Testis (tissue), 5 donors: Measurements from ENCODE around the gene LYZ. TPM values are rescaled to one million over a fixed set of nuclear protein-coding genes. Genes with fewer than 3 reads are reported as not detected.

Source experiments
- DNase-seq: peaks from one replicate; pipeline ENCODE4 v3.0.0-alpha.2; 2019
- H3K27ac ChIP-seq, 2 donors: fragments of 200-600 bp; sonication (generic); one replicate each; pipeline ENCODE4 v1.5.1; 2019
- H3K27me3 ChIP-seq: fragments of 200-600 bp; sonication (generic); one replicate; pipeline ENCODE4 v1.5.1; 2019
- H3K36me3 ChIP-seq: fragments of 200-600 bp; sonication (generic); one replicate; pipeline ENCODE4 v1.5.1; 2017; ENCODE audit warnings: low read depth; ENCODE audit errors: missing control alignments
- H3K4me1 ChIP-seq: fragments of 200-600 bp; sonication (generic); one replicate; pipeline ENCODE4 v1.5.1; 2019
- H3K4me3 ChIP-seq, 2 donors: fragments of 200-600 bp; sonication (generic); one replicate each; pipeline ENCODE4 v1.5.1; 2017 to 2019
- H3K9me3 ChIP-seq: fragments of 200-600 bp; sonication (generic); one replicate; pipeline ENCODE4 v1.5.1; 2017
- POLR2A ChIP-seq: fragments of 450-650 bp; IDR thresholded peaks from one replicate; pipeline ENCODE4 v1.6.1; 2017; ENCODE audit warnings: antibody characterized with exemption, mild to moderate bottlenecking, moderate library complexity
- WGBS, 2 donors: methylation state at CpG; one replicate each; pipeline ENCODE4 v1.1.5; 2018; 5-methylcytosine and 5-hydroxymethylcytosine counted together
- intact Hi-C: fragments of 100-400 bp; cut with DNase I; formaldehyde crosslinking; loops from one replicate; pipeline ENCODE4 v1.15.1; 2023; ENCODE audit warnings: low total_unique reads
- long read RNA-seq, 2 donors: transcript quantifications; one replicate each; lab custom pipeline, GENCODE V29; 2026
- polyA plus RNA-seq: library from polyadenylated mRNA; stranded (reverse); fragments of 350-450 nt; fragmentation: Illumina TruSeq; extraction: RNeasy Lipid Tissue Mini Kit (QIAGEN cat#74804); gene quantifications from one replicate; pipeline ENCODE4 v1.2.3, GENCODE V29; 2014; ENCODE audit warnings: low read depth, low replicate concordance; ENCODE audit not compliant: insufficient read depth
- total RNA-seq, 2 donors: library from RNA; depleted of rRNA; stranded (reverse); fragments of >200 nt; gene quantifications; one replicate each; pipeline ENCODE4 v1.2.3, GENCODE V29; 2016
- TF ChIP-seq, protein P1 (sequence below), 3 experiments: fragments of 450-650 bp in 2 of 3; fragments of 200-600 bp in 1 of 3; sonication (generic) in 1 of 3; IDR thresholded peaks; one replicate each; pipeline ENCODE4 v1.5.1; 2016 to 2019; ENCODE audit warnings: antibody characterized with exemption in 3 of 3, mild to moderate bottlenecking in 2 of 3, moderate library complexity in 1 of 3

LYZ gene
- total RNA-seq (1 to 10 TPM; 3.4 to 9.7 TPM), polyA plus RNA-seq (203 TPM)
- long read RNA-seq, donor 1, partial matches to known transcripts = 0 of 3 reads
- long read RNA-seq, donor 1, other reads (novel, unspliced or antisense) = 0 of 3 reads
- long read RNA-seq, donor 2, partial matches to known transcripts = 0 of 3 reads
- long read RNA-seq, donor 2, other reads (novel, unspliced or antisense) = 0 of 3 reads

DNA sequence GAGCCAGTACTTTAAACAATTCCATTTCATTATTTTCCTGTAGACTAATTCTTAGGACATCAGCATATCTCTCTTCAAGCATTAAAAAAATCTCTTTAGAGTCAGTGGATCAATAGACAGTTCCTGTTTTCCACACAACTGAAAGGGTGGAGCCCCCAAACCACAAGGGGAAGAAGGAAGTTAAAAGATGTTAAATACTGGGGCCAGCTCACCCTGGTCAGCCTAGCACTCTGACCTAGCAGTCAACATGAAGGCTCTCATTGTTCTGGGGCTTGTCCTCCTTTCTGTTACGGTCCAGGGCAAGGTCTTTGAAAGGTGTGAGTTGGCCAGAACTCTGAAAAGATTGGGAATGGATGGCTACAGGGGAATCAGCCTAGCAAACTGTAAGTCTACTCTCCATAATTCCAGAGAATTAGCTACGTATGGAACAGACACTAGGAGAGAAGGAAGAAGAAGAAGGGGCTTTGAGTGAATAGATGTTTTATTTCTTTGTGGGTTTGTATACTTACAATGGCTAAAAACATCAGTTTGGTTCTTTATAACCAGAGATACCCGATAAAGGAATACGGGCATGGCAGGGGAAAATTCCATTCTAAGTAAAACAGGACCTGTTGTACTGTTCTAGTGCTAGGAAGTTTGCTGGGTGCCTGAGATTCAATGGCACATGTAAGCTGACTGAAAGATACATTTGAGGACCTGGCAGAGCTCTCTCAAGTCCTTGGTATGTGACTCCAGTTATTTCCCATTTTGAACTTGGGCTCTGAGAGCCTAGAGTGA, at the start of gene LYZ:
TSS of gene LYZ (plus strand) at position 220 of the 777 bp plus-strand sequence. CDS start at position 248, 28 bp downstream.
- Histone ChIP-seq H3K4me1 (no peaks in the 10 kb centered on the region), H3K4me3 (no peak within 1 kb of the TSS), H3K27me3 (no peaks in the 10 kb centered on the region), H3K27ac (no peak within 1 kb of the TSS), H3K36me3 (no peaks in the 10 kb centered on the region), H3K9me3 (no peaks in the 10 kb centered on the region)
- DNase-seq = no peak
- no peak for TF ChIP-seq POLR2A
- TF ChIP-seq, protein P1, sequence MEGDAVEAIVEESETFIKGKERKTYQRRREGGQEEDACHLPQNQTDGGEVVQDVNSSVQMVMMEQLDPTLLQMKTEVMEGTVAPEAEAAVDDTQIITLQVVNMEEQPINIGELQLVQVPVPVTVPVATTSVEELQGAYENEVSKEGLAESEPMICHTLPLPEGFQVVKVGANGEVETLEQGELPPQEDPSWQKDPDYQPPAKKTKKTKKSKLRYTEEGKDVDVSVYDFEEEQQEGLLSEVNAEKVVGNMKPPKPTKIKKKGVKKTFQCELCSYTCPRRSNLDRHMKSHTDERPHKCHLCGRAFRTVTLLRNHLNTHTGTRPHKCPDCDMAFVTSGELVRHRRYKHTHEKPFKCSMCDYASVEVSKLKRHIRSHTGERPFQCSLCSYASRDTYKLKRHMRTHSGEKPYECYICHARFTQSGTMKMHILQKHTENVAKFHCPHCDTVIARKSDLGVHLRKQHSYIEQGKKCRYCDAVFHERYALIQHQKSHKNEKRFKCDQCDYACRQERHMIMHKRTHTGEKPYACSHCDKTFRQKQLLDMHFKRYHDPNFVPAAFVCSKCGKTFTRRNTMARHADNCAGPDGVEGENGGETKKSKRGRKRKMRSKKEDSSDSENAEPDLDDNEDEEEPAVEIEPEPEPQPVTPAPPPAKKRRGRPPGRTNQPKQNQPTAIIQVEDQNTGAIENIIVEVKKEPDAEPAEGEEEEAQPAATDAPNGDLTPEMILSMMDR (IDR thresholded peaks at IDR 0.05) = no peak
- 71 to 87% methylated on average over 4 of the region's 4 CpGs for WGBS, 2 donors
- intact Hi-C loops = no loop called here

DNA sequence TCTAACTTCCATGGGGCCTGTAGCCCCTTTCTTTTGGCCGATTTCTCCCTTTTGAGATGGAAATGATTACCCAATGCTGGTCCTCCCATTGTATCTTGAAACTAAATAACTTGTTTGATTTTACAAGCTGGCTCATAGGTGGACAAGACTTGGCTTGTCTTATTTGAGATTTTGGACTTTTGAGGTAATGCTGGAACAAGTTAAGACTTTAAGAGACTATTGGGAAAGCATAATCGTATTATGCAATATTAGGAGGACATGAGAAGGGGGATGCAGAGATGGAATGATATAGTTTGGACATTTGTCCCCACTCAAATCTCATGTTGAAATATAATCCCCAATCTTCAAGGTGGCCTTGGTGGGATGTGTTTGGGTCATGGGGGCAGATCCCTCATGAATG, 49.2 kb upstream of the LYZ start:
- H3K4me1 ChIP-seq = no peaks in the 10 kb centered on the region
- no peaks in the 10 kb centered on the region for H3K27me3 ChIP-seq
- H3K9me3 ChIP-seq = no peaks in the 10 kb centered on the region
- no peak overlapping the region for H3K27ac ChIP-seq
- 94% methylated on average over 2 of the region's 2 CpGs for WGBS, 2 donors
- no peaks in the 10 kb centered on the region for H3K36me3 ChIP-seq
- TF ChIP-seq, protein P1 (IDR thresholded peaks at IDR 0.05) = no peak
- TF ChIP-seq POLR2A = no peak
- H3K4me3 ChIP-seq = no peak overlapping the region
- DNase-seq = no peak
- intact Hi-C loops = no loop called here

DNA sequence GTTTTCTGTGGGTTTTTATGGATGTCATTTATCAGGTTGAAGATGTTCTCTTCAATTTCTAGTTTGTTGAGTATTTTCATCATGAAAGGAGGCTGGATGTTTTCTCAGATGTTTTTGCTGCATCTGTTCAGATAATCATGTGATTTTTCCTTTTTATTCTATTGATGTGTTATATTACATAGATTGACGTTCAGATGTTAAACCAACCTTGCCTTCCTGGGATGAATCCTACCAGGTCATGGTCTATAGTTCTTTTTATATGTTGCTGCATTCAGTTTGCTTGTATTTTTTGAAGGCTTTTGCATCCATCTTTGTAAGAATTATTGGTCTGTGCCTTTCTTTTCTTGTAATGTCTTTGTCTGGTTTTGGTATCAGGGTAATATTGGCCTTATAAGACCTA, 43.9 kb upstream of the LYZ start:
- Histone ChIP-seq H3K9me3 (no peaks in the 10 kb centered on the region), H3K27me3 (no peaks in the 10 kb centered on the region), H3K4me3 (no peak overlapping the region), H3K4me1 (no peaks in the 10 kb centered on the region), H3K27ac (no peak overlapping the region), H3K36me3 (no peaks in the 10 kb centered on the region)
- intact Hi-C loops = no loop called here
- TF ChIP-seq, protein P1 (IDR thresholded peaks at IDR 0.05) = no peak
- no peak for TF ChIP-seq POLR2A
- 87 to 92% methylated on average over 1 of the region's 1 CpG for WGBS, 2 donors
- no peak for DNase-seq

DNA sequence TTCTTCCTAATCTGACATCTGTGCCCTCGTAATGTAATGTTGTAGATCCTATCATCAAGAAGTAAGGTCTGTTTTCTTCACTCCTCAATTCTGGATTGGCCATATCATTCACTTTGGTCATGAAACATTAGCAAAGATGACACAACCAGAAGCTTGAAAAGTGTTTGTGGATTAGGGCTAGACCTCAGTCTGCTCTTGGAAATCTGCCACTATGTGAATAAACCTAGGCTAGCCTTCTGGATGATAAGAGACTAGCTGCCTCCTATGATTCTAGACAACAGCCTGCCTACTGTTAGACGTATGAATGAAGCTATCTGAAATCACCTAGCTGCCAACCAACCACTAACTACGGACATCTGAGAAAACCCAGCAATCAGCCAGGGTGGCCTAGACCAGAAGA, 38.7 kb upstream of the LYZ start:
- Histone ChIP-seq H3K27me3 (no peaks in the 10 kb centered on the region), H3K27ac (no peak overlapping the region), H3K36me3 (no peaks in the 10 kb centered on the region), H3K4me1 (no peaks in the 10 kb centered on the region), H3K9me3 (no peaks in the 10 kb centered on the region), H3K4me3 (no peak overlapping the region)
- no peak for DNase-seq
- TF ChIP-seq, protein P1 (IDR thresholded peaks at IDR 0.05) = no peak
- TF ChIP-seq POLR2A = no peak
- intact Hi-C loops = no loop called here
- WGBS, 2 donors = 67 to 83% methylated on average over 3 of the region's 3 CpGs
